Parathyroid adenoma (tissue), 2 donors: Measurements from ENCODE around the gene MANSC1.

ENCODE experiments used
- H2AFZ ChIP-seq: fragments of 300-600 bp; sonication (generic); one replicate; pipeline ENCODE4 v1.7.0; 2017; ENCODE audit warnings: antibody characterized with exemption, mild to moderate bottlenecking
- H3K27ac ChIP-seq: fragments of 300-600 bp; sonication (generic); one replicate; pipeline ENCODE4 v1.7.0; 2017
- H3K27me3 ChIP-seq: fragments of 300-600 bp; sonication (generic); one replicate; pipeline ENCODE4 v1.7.0; 2017; ENCODE audit warnings: low read length; ENCODE audit not compliant: control insufficient read depth, insufficient read depth
- H3K36me3 ChIP-seq: fragments of 300-600 bp; sonication (generic); one replicate; pipeline ENCODE4 v1.7.0; 2017; ENCODE audit warnings: low read length; ENCODE audit not compliant: control insufficient read depth, insufficient read depth
- H3K4me1 ChIP-seq: fragments of 300-600 bp; sonication (generic); one replicate; pipeline ENCODE4 v1.7.0; 2017; ENCODE audit warnings: control low read depth
- H3K4me2 ChIP-seq: fragments of 300-600 bp; sonication (generic); one replicate; pipeline ENCODE4 v1.7.0; 2017; ENCODE audit warnings: low read length
- H3K4me3 ChIP-seq: fragments of 300-600 bp; sonication (generic); one replicate; pipeline ENCODE4 v1.7.0; 2017; ENCODE audit warnings: low read depth, low read length
- H3K79me2 ChIP-seq: fragments of 300-600 bp; sonication (generic); one replicate; pipeline ENCODE4 v1.7.0; 2017; ENCODE audit warnings: control low read depth
- H3K9ac ChIP-seq: fragments of 300-600 bp; sonication (generic); one replicate; pipeline ENCODE4 v1.7.0; 2017; ENCODE audit warnings: mild to moderate bottlenecking
- H3K9me3 ChIP-seq: fragments of 300-600 bp; sonication (generic); one replicate; pipeline ENCODE4 v1.7.0; 2017; ENCODE audit warnings: low read length; ENCODE audit not compliant: control insufficient read depth
- CTCF ChIP-seq: fragments of 300-600 bp; sonication (generic); IDR thresholded peaks from one replicate; pipeline ENCODE4 v1.7.0; 2017; ENCODE audit warnings: antibody characterized with exemption, mild to moderate bottlenecking
- donor health status: primary hyperparathyroidism.

The MANSC1 gene

GRCh38 chr12:12349711-12350665, at the start of gene MANSC1:
Gene MANSC1 (minus strand): TSS chr12:12350242. CDS start chr12:12343314, 6,928 bp downstream.
- H3K9ac ChIP-seq, result peak within 1 kb of the TSS; percentile 55
- H3K27me3 ChIP-seq, result no peaks in the 10 kb centered on the region
- peak within 1 kb of the TSS; percentile 67 for H3K27ac ChIP-seq
- no peaks in the 10 kb centered on the region for H3K79me2 ChIP-seq
- no peaks in the 10 kb centered on the region for H3K36me3 ChIP-seq
- TF ChIP-seq CTCF, result peak; percentile 44
- peak within 1 kb of the TSS; percentile 98 for H2AFZ ChIP-seq
- no peaks in the 10 kb centered on the region for H3K4me1 ChIP-seq
- H3K4me3 ChIP-seq, result peak within 1 kb of the TSS; percentile 73
- H3K4me2 ChIP-seq, result peak within 1 kb of the TSS; percentile 89
- H3K9me3 ChIP-seq, result no peaks in the 10 kb centered on the region

- Histone ChIP-seq H3K27ac (no peak overlapping the region), H2AFZ (no peak overlapping the region), H3K4me2 (no peak overlapping the region), H3K9ac (no peak overlapping the region), H3K9me3 (no peaks in the 10 kb centered on the region), H3K27me3 (no peaks in the 10 kb centered on the region), H3K4me1 (peaks cover 10% of the 10 kb centered on the region), H3K36me3 (no peaks in the 10 kb centered on the region), H3K4me3 (no peak overlapping the region), H3K79me2 (no peaks in the 10 kb centered on the region)
- no peak for TF ChIP-seq CTCF
Observed at GRCh38 chr12:12399161-12399560, 49.1 kb upstream of the MANSC1 start.

GRCh38 chr12:12398026-12398859, 48.2 kb upstream of the MANSC1 start:
- H3K4me3 ChIP-seq, result no peak overlapping the region
- H3K4me1 ChIP-seq, result peaks cover 1% of the 10 kb centered on the region
- no peak overlapping the region for H2AFZ ChIP-seq
- no peaks in the 10 kb centered on the region for H3K36me3 ChIP-seq
- no peak overlapping the region for H3K9ac ChIP-seq
- no peaks in the 10 kb centered on the region for H3K27me3 ChIP-seq
- no peak overlapping the region for H3K27ac ChIP-seq
- H3K4me2 ChIP-seq, result no peak overlapping the region
- TF ChIP-seq CTCF, result no peak
- H3K79me2 ChIP-seq, result no peaks in the 10 kb centered on the region
- H3K9me3 ChIP-seq, result no peaks in the 10 kb centered on the region

GRCh38 chr12:12397184-12397583, 47.1 kb upstream of the MANSC1 start:
- no peaks in the 10 kb centered on the region for H3K79me2 ChIP-seq
- no peak overlapping the region for H3K27ac ChIP-seq
- H3K4me3 ChIP-seq, result no peak overlapping the region
- H3K9ac ChIP-seq, result no peak overlapping the region
- no peaks in the 10 kb centered on the region for H3K27me3 ChIP-seq
- H3K4me2 ChIP-seq, result no peak overlapping the region
- H3K4me1 ChIP-seq, result no peaks in the 10 kb centered on the region
- H3K36me3 ChIP-seq, result no peaks in the 10 kb centered on the region
- no peak for TF ChIP-seq CTCF
- no peak overlapping the region for H2AFZ ChIP-seq
- no peaks in the 10 kb centered on the region for H3K9me3 ChIP-seq
